Uterus (tissue), 4 donors: ENCODE data around the gene PTBP2. TPM values are rescaled to one million over a fixed set of nuclear protein-coding genes. Genes with fewer than 3 reads are reported as not detected.

ENCODE experiments used
- DNase-seq, 2 donors: peaks; one replicate each; pipeline ENCODE4 v3.0.0-alpha.2; 2019 to 2020
- H3K27ac ChIP-seq, 2 donors: fragments of 200-600 bp; sonication (generic); 1 replicate in 1 of 2; 2 replicates in 1 of 2; pipeline ENCODE4 v1.5.1; 2016 to 2018
- H3K27me3 ChIP-seq, 2 donors: fragments of 200-600 bp; sonication (generic); one replicate each; pipeline ENCODE4 v1.5.1; 2018 to 2019; ENCODE audit warnings: control low read depth in 1 of 2
- H3K36me3 ChIP-seq, 2 donors: fragments of 200-600 bp; sonication (generic); one replicate each; pipeline ENCODE4 v1.5.1; 2019; ENCODE audit warnings: control low read depth in 1 of 2
- H3K4me1 ChIP-seq, 2 donors: fragments of 200-600 bp; sonication (generic); one replicate each; pipeline ENCODE4 v1.5.1; 2018 to 2019; ENCODE audit warnings: control low read depth in 1 of 2
- H3K4me3 ChIP-seq, 2 donors: fragments of 200-600 bp; sonication (generic); 1 replicate in 1 of 2; 2 replicates in 1 of 2; pipeline ENCODE4 v1.5.1; 2018 to 2019; ENCODE audit warnings: mild to moderate bottlenecking in 1 of 2
- H3K9me3 ChIP-seq, 2 donors: fragments of 200-600 bp; sonication (generic); one replicate each; pipeline ENCODE4 v1.5.1; 2019; ENCODE audit warnings: control low read depth in 1 of 2
- CTCF ChIP-seq, 4 experiments: fragments of 200-600 bp in 2 of 4; fragments of 450-650 bp in 2 of 4; sonication (generic) in 2 of 4; IDR thresholded peaks; one replicate each; pipeline ENCODE4 v1.5.1; 2016 to 2019; ENCODE audit warnings: antibody characterized with exemption in 4 of 4, mild to moderate bottlenecking in 2 of 4, moderate library complexity in 1 of 4
- POLR2A ChIP-seq, 2 donors: fragments of 450-650 bp; IDR thresholded peaks; one replicate each; pipeline ENCODE4 v1.6.1; 2016; ENCODE audit warnings: antibody characterized with exemption in 2 of 2, mild to moderate bottlenecking in 1 of 2, moderate library complexity in 1 of 2
- intact Hi-C: fragments of 100-400 bp; cut with DNase I; formaldehyde crosslinking; loops from one replicate; pipeline ENCODE4 v1.15.1; 2023; ENCODE audit warnings: low total_unique reads
- total RNA-seq, 4 donors: library from RNA; depleted of rRNA in 3 of 4; stranded (reverse); fragments of >200 nt in 3 of 4; gene quantifications; one replicate each; pipeline versions ENCODE4 v1.1.0 to v1.2.4, GENCODE V29; 2014 to 2023
- donor health status: DM: yes; HTN: yes; CAD: no.

Gene PTBP2
- total RNA-seq, 4 donors from 2014 or later = 32.3 to 189 (median 57.5) TPM

DNA sequence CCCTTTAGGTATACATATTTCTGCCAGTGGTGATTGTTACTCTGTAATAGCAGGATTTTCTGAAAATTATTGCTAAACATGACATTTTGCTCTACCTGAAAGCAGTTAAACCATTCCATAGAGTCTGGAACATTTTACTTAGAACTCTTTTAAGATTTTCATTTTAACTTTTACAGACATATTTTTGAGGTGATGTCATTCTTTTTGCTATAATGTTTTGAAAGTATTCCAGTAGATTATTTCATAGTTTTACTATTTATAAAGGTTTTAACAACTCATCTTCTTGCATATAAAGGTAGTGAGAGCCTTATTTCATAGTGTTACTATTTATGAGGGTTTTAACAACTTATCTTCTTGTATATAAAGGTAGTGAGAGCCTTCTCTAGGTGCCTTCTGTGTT is 42.9 kb downstream of the PTBP2 start:
- Histone ChIP-seq H3K9me3 (no peaks in the 10 kb centered on the region), H3K4me3 (no peak overlapping the region), H3K36me3 (no peaks in the 10 kb centered on the region), H3K27me3 (no peaks in the 10 kb centered on the region), H3K27ac (no peak overlapping the region), H3K4me1 (no peaks in the 10 kb centered on the region)
- intact Hi-C loops = no loop called here
- TF ChIP-seq POLR2A (IDR thresholded peaks at IDR 0.05) (no peak), CTCF (IDR thresholded peaks at IDR 0.05) (no peak)
- DNase-seq = no peak

DNA sequence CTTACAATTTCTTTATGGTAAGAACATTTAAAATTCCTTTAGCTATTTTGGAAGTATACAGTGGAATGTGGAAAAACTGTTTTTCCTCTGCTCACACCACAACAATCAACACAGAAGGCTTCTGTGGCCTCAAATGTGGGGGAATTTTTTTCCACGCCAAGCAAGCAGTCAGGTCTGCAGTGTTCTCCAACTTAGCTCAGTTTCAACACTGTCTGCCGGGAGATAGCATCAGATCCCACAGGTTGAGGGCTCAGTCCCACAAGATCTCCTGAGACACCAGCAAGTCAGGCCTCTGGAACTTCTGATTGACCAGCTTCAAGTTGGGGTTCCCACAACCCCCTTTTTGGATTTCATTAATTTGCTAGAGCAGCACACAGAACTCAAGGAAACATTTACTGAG is 50.3 kb downstream of the PTBP2 start:
- Histone ChIP-seq H3K27me3 (no peaks in the 10 kb centered on the region), H3K4me1 (no peaks in the 10 kb centered on the region), H3K27ac (no peak overlapping the region), H3K9me3 (no peaks in the 10 kb centered on the region), H3K36me3 (no peaks in the 10 kb centered on the region), H3K4me3 (no peak overlapping the region)
- TF ChIP-seq POLR2A (IDR thresholded peaks at IDR 0.05) = no peak
- no peak for TF ChIP-seq CTCF (IDR thresholded peaks at IDR 0.05)
- no peak for DNase-seq
- intact Hi-C loops = no loop called here

DNA sequence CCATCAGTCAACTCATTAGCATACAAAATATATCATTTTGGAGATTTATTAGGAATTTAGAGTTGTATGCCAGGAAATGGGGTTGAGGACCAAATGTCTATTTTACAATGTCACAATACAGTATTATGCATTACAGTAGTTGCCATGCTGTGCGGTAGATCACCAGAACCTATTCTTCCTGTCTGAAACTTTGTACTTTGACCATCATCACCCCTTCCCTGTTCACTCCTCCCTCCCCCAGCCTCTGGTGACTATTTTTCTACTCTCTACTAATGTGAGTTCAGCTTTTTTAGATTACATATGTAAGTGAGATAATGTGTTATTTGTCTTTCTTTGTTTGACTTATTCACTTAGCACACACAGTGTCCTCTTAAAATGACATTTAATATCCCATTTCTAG is 50.8 kb downstream of the PTBP2 start:
- intact Hi-C loops = no loop called here
- H3K9me3 ChIP-seq = no peaks in the 10 kb centered on the region
- H3K27ac ChIP-seq = no peak overlapping the region
- H3K27me3 ChIP-seq = no peaks in the 10 kb centered on the region
- no peaks in the 10 kb centered on the region for H3K36me3 ChIP-seq
- no peak for DNase-seq
- H3K4me1 ChIP-seq = no peaks in the 10 kb centered on the region
- no peak for TF ChIP-seq CTCF (IDR thresholded peaks at IDR 0.05)
- TF ChIP-seq POLR2A (IDR thresholded peaks at IDR 0.05) = no peak
- no peak overlapping the region for H3K4me3 ChIP-seq

DNA sequence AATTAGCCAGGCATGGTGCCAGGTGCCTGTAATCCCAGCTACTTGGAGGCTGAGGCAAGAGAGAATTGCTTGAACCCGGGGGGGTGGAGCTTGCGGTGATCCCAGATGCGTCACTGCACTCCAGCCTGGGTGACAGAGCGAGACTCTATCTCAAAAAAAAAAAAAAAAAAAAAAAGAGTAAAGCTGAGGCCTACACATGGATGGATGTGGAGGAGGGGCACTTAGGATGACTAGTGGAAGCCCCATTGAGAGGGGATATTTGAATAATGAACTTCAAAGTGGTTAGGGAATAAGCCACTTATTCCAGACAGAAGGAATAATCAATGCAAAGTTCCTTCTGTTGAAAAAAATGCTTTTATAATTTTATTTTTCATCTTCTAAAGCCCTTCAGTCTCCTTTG is 51.4 kb downstream of the PTBP2 start:
- no peaks in the 10 kb centered on the region for H3K36me3 ChIP-seq
- no peak overlapping the region for H3K27ac ChIP-seq
- no peak for TF ChIP-seq POLR2A (IDR thresholded peaks at IDR 0.05)
- TF ChIP-seq CTCF (IDR thresholded peaks at IDR 0.05) = no peak
- H3K9me3 ChIP-seq = no peaks in the 10 kb centered on the region
- no peak for DNase-seq
- no peaks in the 10 kb centered on the region for H3K4me1 ChIP-seq
- H3K27me3 ChIP-seq = no peaks in the 10 kb centered on the region
- no peak overlapping the region for H3K4me3 ChIP-seq
- intact Hi-C loops = no loop called here

GRCh38 chr1:96782206-96782605 is 60.6 kb downstream of the PTBP2 start:
- no peaks in the 10 kb centered on the region for H3K36me3 ChIP-seq
- TF ChIP-seq CTCF (IDR thresholded peaks at IDR 0.05) (no peak), POLR2A (IDR thresholded peaks at IDR 0.05) (no peak)
- H3K9me3 ChIP-seq = no peaks in the 10 kb centered on the region
- H3K27ac ChIP-seq = no peak overlapping the region
- DNase-seq = no peak
- intact Hi-C loops = no loop called here
- no peak overlapping the region for H3K4me3 ChIP-seq
- no peaks in the 10 kb centered on the region for H3K27me3 ChIP-seq
- peaks cover 0 to 4% of the 10 kb centered on the region in 2 donors for H3K4me1 ChIP-seq
